Measurements from ENCODE around the gene LSM3.
"Not testable (repeated sequence)": the region's sequence is repeated elsewhere in the genome, so short reads cannot be mapped to it uniquely, and the experiment has no call there.

The LSM3 gene

GRCh38 chr3:14221902-14222301 lies 43.3 kb downstream of the LSM3 start:
- DNase-seq (ENCODE audit: low read depth in 2 of 2), result no peak

GRCh38 chr3:14222457-14222856 lies 43.8 kb downstream of the LSM3 start:
- DNase-seq (ENCODE audit: low read depth in 2 of 2), result no peak

DNA sequence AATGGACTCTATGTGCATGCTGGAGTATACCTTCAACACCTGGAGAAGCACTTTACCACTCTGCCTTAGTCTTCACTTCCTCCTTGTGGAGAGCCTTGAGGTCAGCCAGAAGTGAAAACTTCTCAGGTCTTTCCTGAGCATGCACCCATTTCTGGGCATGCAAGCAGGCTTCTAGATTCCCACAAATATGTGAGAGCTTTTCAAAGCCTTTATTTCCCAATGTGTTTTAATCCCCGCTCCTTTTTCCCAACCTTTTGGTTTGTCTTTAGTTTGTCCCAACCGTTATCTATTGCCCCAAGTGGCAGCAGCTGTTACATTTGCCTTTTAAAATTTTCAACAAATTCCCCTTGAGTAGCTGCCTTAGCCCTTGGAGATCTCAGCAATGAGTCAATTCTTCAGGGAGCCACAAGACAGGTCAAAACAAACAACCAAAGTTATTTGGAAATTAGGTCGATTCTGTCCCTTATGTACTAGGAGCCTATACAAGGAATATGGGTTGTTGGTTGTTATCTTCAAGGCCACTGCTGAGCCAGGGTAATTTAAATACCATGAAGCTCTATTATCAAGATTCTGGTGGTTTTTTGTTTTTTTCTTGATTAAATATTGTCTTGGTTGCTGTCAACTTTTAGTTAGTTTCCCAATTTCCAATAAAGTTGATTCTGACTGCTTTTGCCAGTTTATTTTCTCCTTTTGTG lies 44.4 kb downstream of the LSM3 start:
- no peak for DNase-seq (ENCODE audit: low read depth in 2 of 2)

GRCh38 chr3:14223595-14223994 lies 45.0 kb downstream of the LSM3 start:
- no peak for DNase-seq (ENCODE audit: low read depth in 2 of 2)

DNA sequence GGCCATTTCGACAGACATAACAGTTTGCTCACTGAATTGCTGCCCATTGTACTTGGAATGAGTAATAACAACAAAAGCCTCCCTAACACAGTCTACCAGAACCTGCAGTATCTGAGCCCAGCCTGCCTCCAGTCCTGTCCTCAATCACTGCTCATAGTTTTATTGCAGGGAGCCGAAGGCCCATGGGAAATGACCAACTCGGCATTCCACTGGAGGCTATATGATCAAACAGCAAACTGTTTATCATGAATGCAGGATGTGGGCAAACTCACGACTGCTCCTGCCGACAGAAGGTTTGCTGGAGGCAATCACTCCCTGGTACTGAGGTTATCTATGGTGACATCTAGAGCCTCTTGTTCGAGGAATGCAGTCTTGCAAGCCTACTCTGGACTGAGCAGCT lies 46.3 kb downstream of the LSM3 start:
- no peak for DNase-seq (ENCODE audit: low read depth in 2 of 2)

- no peak for DNase-seq (ENCODE audit: low read depth in 2 of 2)
Observed at GRCh38 chr3:14225421-14225820, 46.8 kb downstream of the LSM3 start.

DNA sequence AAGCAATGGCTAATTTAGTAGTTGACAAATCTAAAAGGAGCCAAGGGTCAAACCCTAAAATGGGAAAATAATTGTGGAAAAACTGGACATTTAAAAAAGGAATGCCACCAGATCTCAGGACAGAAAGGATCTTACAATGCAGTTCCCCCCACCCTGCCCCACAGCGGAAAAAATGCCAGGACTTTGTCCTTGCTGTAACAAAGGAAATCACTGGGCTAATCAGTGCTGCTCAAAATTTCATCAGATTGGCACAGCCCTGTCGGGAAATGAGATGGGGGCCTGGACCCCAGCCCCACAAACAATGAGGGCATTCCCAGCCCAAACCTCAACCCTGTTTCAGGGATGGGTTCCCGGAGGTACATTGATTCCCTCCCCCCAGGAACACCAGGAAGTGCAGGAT lies 47.7 kb downstream of the LSM3 start:
- not testable (repeated sequence) for DNase-seq (ENCODE audit: low read depth in 2 of 2)

DNA sequence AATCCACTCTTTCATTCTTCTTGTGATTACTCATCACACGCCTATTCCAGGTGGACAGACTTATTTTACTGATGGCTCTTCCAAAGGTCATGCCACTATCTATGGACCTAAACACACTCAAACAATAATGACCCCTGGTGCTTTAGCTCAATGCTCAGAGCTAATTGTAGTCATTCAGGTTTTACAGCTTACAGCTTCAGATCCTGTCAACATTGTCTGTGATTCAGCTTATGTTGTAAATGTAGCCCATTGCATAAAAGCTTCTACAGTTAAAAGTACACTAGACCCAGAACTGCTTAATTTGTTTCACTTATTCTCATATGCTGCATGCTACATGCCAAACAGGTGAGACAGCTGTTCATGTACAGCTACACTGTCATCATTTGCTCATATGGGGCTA lies 49.2 kb downstream of the LSM3 start:
- no peak for DNase-seq (ENCODE audit: low read depth in 2 of 2)

DNA sequence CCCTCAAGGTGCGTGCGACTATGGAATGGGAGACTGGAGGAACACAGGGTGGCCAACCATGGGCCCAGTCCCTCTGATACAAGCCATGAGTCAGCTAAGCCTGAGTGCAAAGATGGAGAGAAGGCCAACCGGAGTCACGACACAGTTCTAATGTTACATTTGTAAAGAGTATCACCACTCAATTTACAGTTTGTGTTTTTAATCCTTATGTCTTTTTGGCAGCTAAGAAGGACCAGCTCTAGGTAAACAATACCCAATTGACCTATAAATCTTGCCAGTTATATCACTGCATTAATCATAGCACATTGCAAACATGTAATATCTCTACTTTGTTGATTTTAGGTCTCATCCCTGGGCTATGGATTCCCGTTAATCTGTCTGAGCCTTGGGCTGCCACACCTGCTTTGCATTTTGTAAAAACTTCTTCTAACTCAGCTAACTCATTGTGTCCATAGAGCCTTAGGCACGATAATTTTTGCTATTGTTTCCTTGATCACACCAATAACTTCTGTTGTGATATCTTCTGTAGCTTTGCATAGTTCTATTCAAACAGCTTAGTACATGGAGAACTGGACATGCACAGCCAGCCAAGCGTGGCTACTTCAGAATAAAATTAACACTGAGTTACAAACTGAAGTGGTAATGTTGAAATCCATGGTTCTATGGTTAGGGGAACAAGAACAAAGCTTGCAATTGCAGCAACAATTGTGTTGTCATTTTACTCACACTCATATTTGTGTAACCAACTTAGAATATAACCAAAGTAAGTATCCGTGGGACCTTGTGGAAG lies 50.3 kb downstream of the LSM3 start:
- no peak for DNase-seq (ENCODE audit: low read depth in 2 of 2)

- not testable (repeated sequence) for DNase-seq (ENCODE audit: low read depth in 2 of 2)
Observed at GRCh38 chr3:14229695-14230094, 51.1 kb downstream of the LSM3 start.

DNA sequence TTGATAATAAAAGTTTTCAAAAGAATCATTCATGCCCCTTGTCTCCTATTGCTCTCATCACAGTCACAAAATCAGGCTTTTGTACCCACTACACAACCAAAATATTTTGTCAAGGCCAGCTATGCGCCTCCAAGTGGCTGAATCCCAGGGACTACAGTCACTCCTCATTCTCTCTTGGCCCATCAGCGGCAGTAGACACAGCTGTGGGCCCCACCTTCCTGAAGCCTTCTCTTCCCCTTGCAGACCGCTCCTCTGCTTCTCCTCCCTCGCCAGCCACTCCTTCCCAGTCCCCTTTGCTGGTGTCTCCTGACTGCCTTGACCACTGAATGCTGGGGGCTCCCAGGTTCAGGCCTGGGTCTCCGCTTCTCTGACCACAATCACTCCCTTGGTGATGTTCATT lies 52.1 kb downstream of the LSM3 start:
- no peak for DNase-seq (ENCODE audit: low read depth in 2 of 2)

DNA sequence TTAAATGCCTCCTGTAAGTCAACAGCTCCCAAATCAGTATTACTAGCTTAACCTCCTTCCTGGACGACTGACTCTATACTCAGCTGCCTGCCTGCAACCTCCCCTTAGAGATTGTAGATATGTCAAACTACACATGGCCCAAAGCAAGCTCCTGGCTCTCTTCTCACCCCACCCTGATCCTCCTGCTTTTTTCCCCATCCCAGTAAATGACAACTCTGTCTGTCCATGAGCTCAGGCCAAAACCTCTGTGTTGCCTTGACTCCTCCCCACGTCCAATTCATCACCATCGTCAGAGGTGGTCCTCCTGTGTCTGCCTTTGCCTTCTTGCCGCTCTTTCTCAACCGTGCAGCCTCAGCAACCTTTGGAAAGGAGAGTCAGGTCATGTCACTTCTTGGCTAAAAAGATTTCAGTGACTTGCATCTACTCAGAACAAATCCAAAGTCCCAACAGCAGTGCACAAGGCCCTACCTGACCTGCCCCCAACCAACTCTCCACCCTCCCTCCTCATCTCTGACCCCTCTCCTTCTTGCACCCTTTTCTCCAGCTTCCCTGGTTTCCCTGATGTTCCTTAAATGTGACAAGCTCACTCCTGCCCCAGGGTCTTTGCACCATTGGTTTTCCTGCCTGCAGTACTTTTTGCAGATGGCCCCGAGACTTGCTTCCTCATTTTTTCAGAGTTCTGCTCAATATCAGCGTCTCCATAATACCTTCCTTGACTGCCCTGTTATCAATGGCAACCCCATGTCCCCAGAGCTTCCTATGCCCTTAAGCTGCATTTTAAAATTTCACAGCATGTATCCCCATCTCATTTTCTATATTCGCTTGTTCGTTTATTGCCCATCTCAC lies 52.8 kb downstream of the LSM3 start:
- no peak for DNase-seq (ENCODE audit: low read depth in 2 of 2)

GRCh38 chr3:14231998-14232501 lies 53.4 kb downstream of the LSM3 start:
- no peak for DNase-seq (ENCODE audit: low read depth in 2 of 2)

DNA sequence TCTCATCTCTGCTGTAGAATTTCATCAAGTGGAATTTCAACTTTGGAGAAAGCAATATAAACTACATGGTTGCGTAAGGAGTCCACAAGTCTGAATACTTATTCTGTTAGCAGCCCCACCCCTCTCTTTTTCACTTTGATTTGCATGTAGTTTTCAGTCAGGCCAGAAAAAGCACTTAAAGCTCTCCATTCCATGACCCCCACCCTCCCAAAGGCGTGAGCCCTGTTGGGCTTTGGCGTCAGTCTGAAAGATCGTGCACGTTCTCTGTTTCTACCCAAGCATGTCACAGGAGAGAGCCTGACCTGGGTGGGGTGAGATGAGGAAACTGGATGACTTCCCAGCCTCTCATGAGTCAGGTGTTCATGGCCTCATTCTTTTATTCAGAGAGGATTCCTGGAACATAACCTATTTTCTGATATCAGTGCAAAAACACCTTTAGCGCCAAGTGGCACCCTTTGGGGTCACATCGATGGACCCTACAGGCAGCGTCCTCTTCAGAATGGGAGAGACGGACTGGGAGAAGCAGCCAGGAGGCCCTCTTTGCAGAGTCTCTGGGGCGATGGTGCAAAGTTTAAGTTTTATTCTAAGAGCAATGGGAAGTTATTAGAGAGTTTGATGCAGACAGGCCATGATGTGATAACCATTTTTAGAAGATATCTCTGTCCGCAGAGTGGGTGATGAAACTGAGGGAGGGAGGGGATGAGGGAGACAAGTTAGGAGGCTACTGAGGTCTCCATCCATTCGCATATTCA lies 55.8 kb downstream of the LSM3 start:
- no peak for DNase-seq (ENCODE audit: low read depth in 2 of 2)

- DNase-seq (ENCODE audit: low read depth in 2 of 2), result no peak
Observed at GRCh38 chr3:14235003-14235911, 56.6 kb downstream of the LSM3 start.

- no peak for DNase-seq (ENCODE audit: low read depth in 2 of 2)
Observed at GRCh38 chr3:14235912-14236295, 57.3 kb downstream of the LSM3 start.

GRCh38 chr3:14236902-14237301 lies 58.3 kb downstream of the LSM3 start:
- no peak for DNase-seq (ENCODE audit: low read depth in 2 of 2)

DNA sequence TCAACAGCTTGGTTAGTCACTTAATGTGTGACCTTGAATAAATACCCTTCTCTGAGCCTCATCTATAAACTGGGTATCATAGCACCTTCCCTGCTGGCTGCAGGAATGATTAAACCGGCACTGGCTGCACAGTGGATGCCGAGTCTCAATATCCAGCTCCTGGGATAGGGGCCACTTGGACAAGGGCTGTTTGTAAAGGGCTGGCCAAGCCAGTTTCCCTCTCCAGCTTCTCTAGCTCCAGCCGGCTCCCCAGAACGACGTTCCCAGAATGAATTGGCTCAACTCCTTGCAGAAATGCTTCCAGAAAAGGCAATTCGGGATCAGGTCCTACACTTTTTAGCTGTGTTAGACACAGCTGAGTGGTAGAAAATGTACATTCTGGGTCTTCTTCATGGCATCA lies 58.8 kb downstream of the LSM3 start:
- DNase-seq (ENCODE audit: low read depth in 2 of 2), result no peak

DNA sequence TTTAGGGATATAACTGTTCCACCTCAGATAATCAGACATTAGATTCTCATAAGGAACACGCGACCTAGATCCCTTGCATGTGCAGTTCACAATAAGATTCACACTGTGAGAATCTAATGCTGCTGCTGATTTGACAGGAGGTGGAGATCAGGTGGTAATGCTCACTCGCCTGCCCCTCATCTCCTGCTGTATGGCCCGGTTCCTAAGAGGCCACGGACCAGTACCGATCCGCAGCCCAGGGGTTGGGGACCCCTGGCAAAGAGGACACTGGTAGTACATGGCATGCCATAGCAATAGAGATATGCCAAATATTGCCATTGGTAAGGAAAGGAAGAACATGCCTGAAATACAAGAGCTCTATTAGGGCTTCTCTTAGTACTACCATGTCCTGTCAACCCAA lies 59.7 kb downstream of the LSM3 start:
- no peak for DNase-seq (ENCODE audit: low read depth in 2 of 2)

DNA sequence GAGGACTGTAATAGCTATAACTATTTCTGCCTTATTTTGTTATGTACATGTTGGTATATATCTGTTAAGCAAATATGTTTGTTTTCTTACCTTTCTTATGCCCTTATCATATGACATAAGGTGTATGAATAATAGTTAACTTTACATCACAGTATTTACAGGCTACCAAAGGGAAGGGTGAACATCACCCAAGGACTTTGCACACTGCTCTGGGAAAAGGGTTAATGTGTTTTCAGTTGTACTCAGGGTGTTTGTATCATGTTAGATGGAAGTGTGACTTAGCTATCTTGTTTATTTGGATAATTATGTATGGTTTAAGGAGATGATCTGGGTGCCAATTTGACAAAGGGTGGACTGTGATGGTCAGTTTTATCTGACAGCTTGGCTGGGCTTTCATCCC lies 60.3 kb downstream of the LSM3 start:
- no peak for DNase-seq (ENCODE audit: low read depth in 2 of 2)

DNA sequence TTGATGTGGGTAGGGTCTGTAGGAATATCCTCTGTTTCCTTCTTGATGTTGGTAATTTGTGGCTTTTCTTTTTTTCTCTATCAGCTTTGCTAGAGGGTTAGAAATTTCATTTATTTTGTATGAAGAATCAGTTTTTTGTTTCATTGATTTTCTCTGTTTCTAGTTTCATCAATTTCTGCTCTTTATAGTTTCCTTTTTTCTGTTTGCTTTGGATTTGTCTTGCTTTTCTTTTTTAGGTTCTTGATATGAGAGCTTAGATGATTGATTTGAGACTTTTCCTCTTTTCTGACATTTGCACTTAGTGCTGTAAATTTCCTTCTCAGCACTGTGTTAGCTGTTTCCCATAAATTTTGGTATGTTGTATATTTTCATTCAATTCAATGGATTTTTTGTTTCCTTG lies 61.3 kb downstream of the LSM3 start:
- no peak for DNase-seq (ENCODE audit: low read depth in 2 of 2)

Measured in stimulated activated CD4-positive, alpha-beta T cell treated with anti-CD3 and anti-CD28 coated beads, Interleukin-1b, Interleukin-23, amount 100 ng/mL, for 4 hours (primary cell).